HG03196 (cell line): Measurements from ENCODE around the gene ANXA3.
"Not testable (repeated sequence)": the region's sequence is repeated elsewhere in the genome, so short reads cannot be mapped to it uniquely, and the experiment has no call there.

Experiments
- ATAC-seq: cut with Tn5 transposase; IDR thresholded peaks from one replicate; pipeline ENCODE4 v1.9.1; 2021; ENCODE audit not compliant: unreplicated experiment

Gene ANXA3

GRCh38 chr4:78570117-78570516 lies 18.5 kb downstream of the ANXA3 start:
- no peak for ATAC-seq

GRCh38 chr4:78571804-78572203 lies 20.2 kb downstream of the ANXA3 start:
- no peak for ATAC-seq

GRCh38 chr4:78578674-78579425 lies 27.3 kb downstream of the ANXA3 start:
- ATAC-seq: no peak

- ATAC-seq: no peak
Measured at GRCh38 chr4:78581618-78582017, 30.0 kb downstream of the ANXA3 start.

- ATAC-seq: no peak
Measured at GRCh38 chr4:78584863-78585547, 33.4 kb downstream of the ANXA3 start.

GRCh38 chr4:78585633-78586032 lies 34.1 kb downstream of the ANXA3 start:
- no peak for ATAC-seq

GRCh38 chr4:78588894-78589545 lies 37.5 kb downstream of the ANXA3 start:
- no peak for ATAC-seq

GRCh38 chr4:78591404-78591803 lies 39.8 kb downstream of the ANXA3 start:
- no peak for ATAC-seq

GRCh38 chr4:78592088-78592783 lies 40.7 kb downstream of the ANXA3 start:
- no peak for ATAC-seq

- ATAC-seq: no peak
Measured at GRCh38 chr4:78596111-78596742, 44.7 kb downstream of the ANXA3 start.

GRCh38 chr4:78598431-78598830 lies 46.9 kb downstream of the ANXA3 start:
- not testable (repeated sequence) for ATAC-seq

GRCh38 chr4:78599147-78599546 lies 47.6 kb downstream of the ANXA3 start:
- no peak for ATAC-seq

GRCh38 chr4:78599931-78600375 lies 48.4 kb downstream of the ANXA3 start:
- ATAC-seq: no peak

GRCh38 chr4:78601013-78601412 lies 49.4 kb downstream of the ANXA3 start:
- peak; percentile 84 for ATAC-seq

GRCh38 chr4:78602334-78602733 lies 50.8 kb downstream of the ANXA3 start:
- ATAC-seq: no peak

- no peak for ATAC-seq
Measured at GRCh38 chr4:78603384-78603783, 51.8 kb downstream of the ANXA3 start.

- ATAC-seq: no peak
Measured at GRCh38 chr4:78604988-78605387, 53.4 kb downstream of the ANXA3 start.

GRCh38 chr4:78606035-78606434 lies 54.5 kb downstream of the ANXA3 start:
- ATAC-seq: no peak

GRCh38 chr4:78606530-78607095 lies 55.0 kb downstream of the ANXA3 start:
- ATAC-seq: no peak

GRCh38 chr4:78608684-78609083 lies 57.1 kb downstream of the ANXA3 start:
- no peak for ATAC-seq

- ATAC-seq: no peak
Measured at GRCh38 chr4:78609580-78609979, 58.0 kb downstream of the ANXA3 start.
